Fibroblast of pulmonary artery (primary cell): Measurements from ENCODE around the gene BLCAP.
"Not testable (repeated sequence)": the region's sequence is repeated elsewhere in the genome, so short reads cannot be mapped to it uniquely, and the experiment has no call there.

Source experiments
- DNase-seq: peaks from one replicate; pipeline ENCODE4 v3.0.0-alpha.2; 2010; ENCODE audit warnings: low read depth
- H3K4me3 ChIP-seq: replicated peaks from 2 replicates; pipeline ENCODE4 v1.5.1; 2011; ENCODE audit warnings: low read depth, mild to moderate bottlenecking, control low read depth, low read length, moderate library complexity
- CTCF ChIP-seq: IDR thresholded peaks from 2 replicates; pipeline ENCODE4 v1.5.1; 2011; ENCODE audit warnings: mild to moderate bottlenecking, control low read depth, low read length, inconsistent platforms; ENCODE audit errors: missing control alignments

BLCAP gene

DNA sequence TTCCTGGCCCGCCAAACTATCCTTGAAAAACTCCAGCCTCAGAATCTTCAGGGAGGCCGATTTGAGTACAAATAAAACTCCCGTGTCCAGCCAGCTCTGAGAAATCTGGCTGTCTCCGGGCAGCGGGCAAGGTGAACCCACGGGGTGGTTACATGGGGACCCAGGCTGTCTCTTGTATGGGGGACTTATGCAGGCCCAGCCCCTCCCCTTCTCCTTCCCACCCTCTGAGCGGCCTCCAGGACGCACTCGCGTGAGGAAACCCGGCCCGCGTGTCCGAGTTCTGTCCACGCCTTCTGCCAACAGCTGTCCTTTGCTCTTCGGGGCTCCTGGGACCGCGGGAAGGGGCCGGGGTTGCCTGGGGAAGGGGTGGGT lies 36.3 kb upstream of the BLCAP start:
- no peak overlapping the region for H3K4me3 ChIP-seq
- DNase-seq, result no peak
- no peak for TF ChIP-seq CTCF

DNA sequence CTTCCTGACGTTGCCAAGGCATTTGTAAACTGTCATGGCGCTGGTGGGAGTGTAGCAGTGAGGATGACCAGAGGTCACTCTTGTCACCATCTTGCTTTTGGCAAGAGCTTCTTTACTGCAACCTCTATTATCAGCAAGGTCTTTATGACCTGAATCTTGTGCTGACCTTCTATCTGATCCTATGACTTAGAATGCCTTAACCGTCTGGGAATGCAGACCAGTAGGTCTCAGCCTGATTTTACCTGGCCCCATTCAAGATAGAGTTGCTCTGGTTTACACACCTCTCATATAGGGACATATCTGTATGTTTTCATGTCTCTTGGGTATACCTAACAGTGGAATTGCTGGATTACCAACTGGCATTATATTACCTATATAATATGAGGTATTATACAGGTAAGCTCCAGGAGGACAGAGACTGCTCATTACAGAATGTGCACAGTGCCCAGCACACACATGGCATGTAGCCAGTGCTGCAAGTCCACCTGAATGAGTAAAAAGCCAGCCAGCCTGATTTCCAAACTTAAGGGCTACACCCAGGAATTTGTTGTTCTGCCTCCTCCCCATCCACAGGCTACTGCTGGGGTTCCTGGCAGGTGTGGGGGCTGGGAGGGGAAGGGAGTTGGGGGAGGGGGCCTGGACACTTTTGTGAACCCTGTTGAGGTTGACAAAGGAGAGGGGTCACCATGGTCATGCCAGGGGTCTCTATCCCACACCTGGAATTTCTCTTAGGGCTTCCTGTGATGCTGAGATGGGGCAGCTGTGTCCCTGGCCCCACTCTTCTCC lies 35.2 kb upstream of the BLCAP start:
- no peak overlapping the region for H3K4me3 ChIP-seq
- TF ChIP-seq CTCF, result no peak
- DNase-seq, result no peak

GRCh38 chr20:37560629-37561028 lies 33.0 kb upstream of the BLCAP start:
- DNase-seq, result no peak
- no peak overlapping the region for H3K4me3 ChIP-seq
- no peak for TF ChIP-seq CTCF

GRCh38 chr20:37559312-37560027 lies 31.8 kb upstream of the BLCAP start:
- H3K4me3 ChIP-seq, result no peak overlapping the region
- no peak for TF ChIP-seq CTCF
- DNase-seq, result no peak

DNA sequence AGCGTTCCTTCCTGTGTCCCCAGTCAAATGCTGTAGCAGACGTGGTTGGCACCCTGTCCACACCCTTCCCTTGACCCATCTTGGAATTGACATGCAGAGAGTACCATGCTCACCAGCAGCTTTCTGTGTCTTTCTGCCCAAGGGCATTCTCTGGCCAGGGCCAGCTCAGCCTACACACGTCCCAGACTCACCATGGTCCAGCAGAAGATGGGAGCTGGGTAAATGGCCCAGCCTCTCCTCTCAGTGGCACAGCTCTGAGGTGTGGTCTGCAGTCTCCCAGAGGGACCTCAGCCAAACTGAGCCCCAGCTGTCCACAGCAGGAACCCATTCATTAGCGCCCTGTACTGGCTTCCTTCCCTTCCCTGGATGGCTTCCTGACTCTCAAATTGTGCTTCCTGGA lies 31.1 kb upstream of the BLCAP start:
- no peak for DNase-seq

GRCh38 chr20:37558306-37558705 lies 30.6 kb upstream of the BLCAP start:
- H3K4me3 ChIP-seq, result no peak overlapping the region
- DNase-seq, result no peak
- no peak for TF ChIP-seq CTCF

More for the DNA sequence above, 31.1 kb upstream of the BLCAP start:
- TF ChIP-seq CTCF, result no peak
- no peak overlapping the region for H3K4me3 ChIP-seq

DNA sequence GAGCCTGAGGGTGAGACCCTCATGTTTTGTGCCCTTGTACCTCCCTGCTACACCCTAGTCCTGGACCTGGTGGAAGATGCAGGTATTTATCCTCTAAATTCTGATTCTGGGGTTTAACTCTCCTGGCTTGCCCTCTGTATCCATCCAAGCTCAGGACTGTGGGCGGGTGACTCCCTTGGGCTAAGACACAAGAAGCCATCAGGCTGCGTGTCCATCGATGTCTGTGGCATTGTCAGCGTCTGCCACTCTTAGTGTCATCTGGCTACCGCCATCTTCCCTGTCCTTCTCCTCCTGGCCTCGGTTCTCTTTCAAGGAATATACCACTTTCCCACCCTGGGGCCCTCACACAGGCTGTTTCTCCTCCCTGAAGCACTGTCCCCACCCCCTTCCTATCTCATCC lies 28.9 kb upstream of the BLCAP start:
- TF ChIP-seq CTCF, result no peak
- DNase-seq, result no peak
- H3K4me3 ChIP-seq, result no peak overlapping the region

- not testable (repeated sequence) for H3K4me3 ChIP-seq, DNase-seq
Measured at GRCh38 chr20:37554721-37555298, 27.1 kb upstream of the BLCAP start.
